ENCODE data around the gene MECP2.

DNA sequence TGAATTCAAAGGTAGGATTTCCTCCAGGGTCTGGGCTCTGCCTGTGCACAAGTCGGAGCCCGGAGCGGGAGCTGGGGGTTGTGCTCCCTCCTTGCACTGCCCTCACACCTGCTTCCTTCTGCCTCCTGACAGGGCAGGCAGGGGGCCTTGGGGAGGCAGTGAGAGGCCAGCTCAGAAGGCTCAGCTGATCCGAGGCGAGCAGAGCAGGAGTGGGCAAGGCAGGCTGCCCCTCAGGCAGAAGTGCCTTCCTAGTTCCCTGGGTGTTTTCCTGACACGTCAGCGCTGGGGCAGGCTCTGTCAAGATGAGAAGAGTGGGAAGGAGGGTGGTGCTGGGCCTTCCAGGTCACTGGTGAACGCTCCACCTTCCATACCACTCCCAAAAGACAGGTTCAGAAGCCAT is 72.3 kb downstream of the MECP2 start:
- TF ChIP-seq, protein P1, sequence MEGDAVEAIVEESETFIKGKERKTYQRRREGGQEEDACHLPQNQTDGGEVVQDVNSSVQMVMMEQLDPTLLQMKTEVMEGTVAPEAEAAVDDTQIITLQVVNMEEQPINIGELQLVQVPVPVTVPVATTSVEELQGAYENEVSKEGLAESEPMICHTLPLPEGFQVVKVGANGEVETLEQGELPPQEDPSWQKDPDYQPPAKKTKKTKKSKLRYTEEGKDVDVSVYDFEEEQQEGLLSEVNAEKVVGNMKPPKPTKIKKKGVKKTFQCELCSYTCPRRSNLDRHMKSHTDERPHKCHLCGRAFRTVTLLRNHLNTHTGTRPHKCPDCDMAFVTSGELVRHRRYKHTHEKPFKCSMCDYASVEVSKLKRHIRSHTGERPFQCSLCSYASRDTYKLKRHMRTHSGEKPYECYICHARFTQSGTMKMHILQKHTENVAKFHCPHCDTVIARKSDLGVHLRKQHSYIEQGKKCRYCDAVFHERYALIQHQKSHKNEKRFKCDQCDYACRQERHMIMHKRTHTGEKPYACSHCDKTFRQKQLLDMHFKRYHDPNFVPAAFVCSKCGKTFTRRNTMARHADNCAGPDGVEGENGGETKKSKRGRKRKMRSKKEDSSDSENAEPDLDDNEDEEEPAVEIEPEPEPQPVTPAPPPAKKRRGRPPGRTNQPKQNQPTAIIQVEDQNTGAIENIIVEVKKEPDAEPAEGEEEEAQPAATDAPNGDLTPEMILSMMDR (IDR thresholded peaks at IDR 0.05; ENCODE audit: poor library complexity) = no peak
- no peak for TF ChIP-seq EZH2 (IDR thresholded peaks at IDR 0.05; ENCODE audit: borderline replicate concordance)

Measured in hepatocyte (in vitro differentiated cells).